ENCODE results near the gene AP4S1. TPM values are rescaled to one million over a fixed set of nuclear protein-coding genes. Genes with fewer than 3 reads are reported as not detected.

Gene AP4S1
- total RNA-seq, 2 donors from 2014 or later, result 7.6 to 11.1 TPM

DNA sequence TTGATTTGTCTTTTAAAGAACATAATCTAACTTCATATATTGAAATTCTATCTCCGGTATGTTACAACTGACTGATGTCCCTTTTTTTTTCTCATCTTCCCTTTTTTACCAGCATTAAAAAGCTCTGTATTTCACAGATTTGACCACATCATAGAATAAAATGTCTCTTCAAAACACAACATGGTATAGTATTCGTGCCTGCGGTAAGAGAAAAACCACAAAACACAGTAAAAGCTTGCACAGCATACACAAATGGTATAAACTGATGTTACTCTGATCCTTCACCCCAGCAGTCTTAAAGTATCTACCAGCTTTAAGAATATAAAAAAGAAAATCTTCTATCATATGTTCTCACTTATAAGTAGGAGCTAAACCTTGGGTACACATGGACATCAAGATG is 98.7 kb downstream of the AP4S1 start:
- no peak for DNase-seq
- Histone ChIP-seq H3K36me3 (ENCODE audit: control insufficient read depth, insufficient read depth, low read length) (peaks cover 87% of the 10 kb centered on the region), H3K9me3 (ENCODE audit: control insufficient read depth, low read length) (no peaks in the 10 kb centered on the region), H3K4me1 (ENCODE audit: control insufficient read depth, insufficient read depth, low read length) (peaks cover 7% of the 10 kb centered on the region), H3K4me3 (ENCODE audit: low read length) (no peak overlapping the region), H3K27ac (ENCODE audit: low read depth, low read length) (no peak overlapping the region), H3K27me3 (ENCODE audit: control insufficient read depth, insufficient read depth, low read length, poor library complexity, severe bottlenecking) (no peaks in the 10 kb centered on the region), H3K9ac (ENCODE audit: extremely low read depth, low read length, poor library complexity, severe bottlenecking) (no peak overlapping the region)
- H3K4me1 Mint-ChIP-seq, result peaks cover 21% of the 10 kb centered on the region
- TF ChIP-seq, protein P1, sequence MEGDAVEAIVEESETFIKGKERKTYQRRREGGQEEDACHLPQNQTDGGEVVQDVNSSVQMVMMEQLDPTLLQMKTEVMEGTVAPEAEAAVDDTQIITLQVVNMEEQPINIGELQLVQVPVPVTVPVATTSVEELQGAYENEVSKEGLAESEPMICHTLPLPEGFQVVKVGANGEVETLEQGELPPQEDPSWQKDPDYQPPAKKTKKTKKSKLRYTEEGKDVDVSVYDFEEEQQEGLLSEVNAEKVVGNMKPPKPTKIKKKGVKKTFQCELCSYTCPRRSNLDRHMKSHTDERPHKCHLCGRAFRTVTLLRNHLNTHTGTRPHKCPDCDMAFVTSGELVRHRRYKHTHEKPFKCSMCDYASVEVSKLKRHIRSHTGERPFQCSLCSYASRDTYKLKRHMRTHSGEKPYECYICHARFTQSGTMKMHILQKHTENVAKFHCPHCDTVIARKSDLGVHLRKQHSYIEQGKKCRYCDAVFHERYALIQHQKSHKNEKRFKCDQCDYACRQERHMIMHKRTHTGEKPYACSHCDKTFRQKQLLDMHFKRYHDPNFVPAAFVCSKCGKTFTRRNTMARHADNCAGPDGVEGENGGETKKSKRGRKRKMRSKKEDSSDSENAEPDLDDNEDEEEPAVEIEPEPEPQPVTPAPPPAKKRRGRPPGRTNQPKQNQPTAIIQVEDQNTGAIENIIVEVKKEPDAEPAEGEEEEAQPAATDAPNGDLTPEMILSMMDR (conservative IDR thresholded peaks at IDR 0.05), result no peak
- H3K27ac Mint-ChIP-seq, result no peak overlapping the region
- no peaks in the 10 kb centered on the region for H3K27me3 Mint-ChIP-seq (ENCODE audit: insufficient read depth)
- H3K9me3 Mint-ChIP-seq, result no peaks in the 10 kb centered on the region
- 95 to 100% methylated on average over 1 to 3 of the region's 3 CpGs for WGBS, 2 experiments (ENCODE audit: insufficient coverage in 1 of 2, insufficient read length in 1 of 2)
- H3K4me3 Mint-ChIP-seq, result no peak overlapping the region
- peaks cover 61% of the 10 kb centered on the region for H3K36me3 Mint-ChIP-seq (ENCODE audit: low read depth)

DNA sequence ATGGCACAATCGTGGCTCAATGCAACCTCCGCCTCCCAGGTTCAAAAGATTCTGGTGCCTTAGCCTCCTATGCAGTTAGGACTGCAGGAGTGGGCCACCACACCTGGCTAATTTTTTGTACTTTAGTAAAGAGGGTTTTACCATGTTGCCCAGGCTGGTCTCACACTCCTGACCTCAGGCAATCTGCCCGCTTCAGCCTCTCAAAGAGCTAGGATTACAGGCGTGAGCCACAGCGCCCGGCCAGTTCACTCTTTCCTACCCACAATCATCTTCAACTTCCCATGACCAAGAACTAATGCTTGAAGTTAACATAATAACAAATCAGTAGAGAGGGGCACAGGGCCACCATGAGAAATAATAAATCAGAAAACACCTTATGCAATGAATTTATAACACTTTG is 99.8 kb downstream of the AP4S1 start:
- Mint-ChIP-seq H3K9me3 (no peaks in the 10 kb centered on the region), H3K27me3 (ENCODE audit: insufficient read depth) (no peaks in the 10 kb centered on the region), H3K4me3 (no peak overlapping the region), H3K27ac (no peak overlapping the region), H3K4me1 (peaks cover 21% of the 10 kb centered on the region), H3K36me3 (ENCODE audit: low read depth) (peaks cover 63% of the 10 kb centered on the region)
- WGBS, 2 experiments (ENCODE audit: insufficient coverage in 1 of 2, insufficient read length in 1 of 2), result 93 to 100% methylated on average over 2 to 6 of the region's 6 CpGs
- Histone ChIP-seq H3K9ac (ENCODE audit: extremely low read depth, low read length, poor library complexity, severe bottlenecking) (no peak overlapping the region), H3K4me3 (ENCODE audit: low read length) (no peak overlapping the region), H3K27me3 (ENCODE audit: control insufficient read depth, insufficient read depth, low read length, poor library complexity, severe bottlenecking) (no peaks in the 10 kb centered on the region), H3K27ac (ENCODE audit: low read depth, low read length) (no peak overlapping the region), H3K4me1 (ENCODE audit: control insufficient read depth, insufficient read depth, low read length) (peaks cover 7% of the 10 kb centered on the region), H3K9me3 (ENCODE audit: control insufficient read depth, low read length) (no peaks in the 10 kb centered on the region), H3K36me3 (ENCODE audit: control insufficient read depth, insufficient read depth, low read length) (peaks cover 86% of the 10 kb centered on the region)
- TF ChIP-seq, protein P1 (conservative IDR thresholded peaks at IDR 0.05), result no peak
- DNase-seq, result no peak

DNA sequence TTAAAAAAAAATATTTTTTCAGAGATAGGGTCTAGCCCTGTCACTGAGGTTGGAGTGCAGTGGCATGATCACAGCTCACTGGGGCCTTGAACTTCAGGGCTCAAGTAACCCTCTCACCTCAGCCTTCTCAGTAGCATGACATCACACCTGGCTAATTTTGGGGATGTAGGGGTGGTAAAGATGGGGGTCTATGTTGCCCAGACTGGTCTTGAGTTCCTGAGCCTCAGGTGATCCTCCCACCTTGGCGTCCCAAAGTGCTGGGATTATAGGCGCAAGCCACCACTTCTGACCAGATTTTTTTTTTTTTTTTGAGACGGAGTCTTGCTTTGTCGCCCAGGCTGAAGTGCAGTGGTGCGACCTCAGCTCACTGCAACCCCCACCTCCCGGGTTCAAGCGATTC is 101.2 kb downstream of the AP4S1 start:
- Histone ChIP-seq H3K4me3 (ENCODE audit: low read length) (no peak overlapping the region), H3K27me3 (ENCODE audit: control insufficient read depth, insufficient read depth, low read length, poor library complexity, severe bottlenecking) (no peaks in the 10 kb centered on the region), H3K36me3 (ENCODE audit: control insufficient read depth, insufficient read depth, low read length) (peaks cover 86% of the 10 kb centered on the region), H3K9me3 (ENCODE audit: control insufficient read depth, low read length) (no peaks in the 10 kb centered on the region), H3K9ac (ENCODE audit: extremely low read depth, low read length, poor library complexity, severe bottlenecking) (no peak overlapping the region), H3K27ac (ENCODE audit: low read depth, low read length) (no peak overlapping the region), H3K4me1 (ENCODE audit: control insufficient read depth, insufficient read depth, low read length) (peaks cover 7% of the 10 kb centered on the region)
- peaks cover 57% of the 10 kb centered on the region for H3K36me3 Mint-ChIP-seq (ENCODE audit: low read depth)
- no peak overlapping the region for H3K4me3 Mint-ChIP-seq
- WGBS, 2 experiments (ENCODE audit: insufficient coverage in 1 of 2, insufficient read length in 1 of 2), result 88 to 96% methylated on average over 5 to 7 of the region's 7 CpGs
- no peaks in the 10 kb centered on the region for H3K27me3 Mint-ChIP-seq (ENCODE audit: insufficient read depth)
- no peak for DNase-seq
- no peaks in the 10 kb centered on the region for H3K9me3 Mint-ChIP-seq
- TF ChIP-seq, protein P1 (conservative IDR thresholded peaks at IDR 0.05), result no peak
- no peak overlapping the region for H3K27ac Mint-ChIP-seq
- H3K4me1 Mint-ChIP-seq, result peaks cover 21% of the 10 kb centered on the region
